Choroid plexus epithelial cell (primary cell): Measurements from ENCODE around the gene OSBPL6.
A peak's percentile ranks its signal among the peaks of the same experiment; 100 is the strongest.

Experiments
- DNase-seq: peaks from one replicate; pipeline ENCODE4 v3.0.0-alpha.2; 2010; ENCODE audit warnings: low read depth
- H3K4me3 ChIP-seq: 2 replicates; pipeline ENCODE4 v1.5.1; 2011; ENCODE audit warnings: low read depth, mild to moderate bottlenecking, control low read depth, low read length, moderate library complexity
- TF ChIP-seq, protein P1 (sequence below): conservative IDR thresholded peaks from 2 replicates; pipeline ENCODE4 v1.5.1; 2011; ENCODE audit warnings: low read depth, mild to moderate bottlenecking, control low read depth, inconsistent platforms, low read length, moderate library complexity

Gene OSBPL6

GRCh38 chr2:178392215-178392614 lies 197.9 kb downstream of the OSBPL6 start:
- TF ChIP-seq, protein P1, sequence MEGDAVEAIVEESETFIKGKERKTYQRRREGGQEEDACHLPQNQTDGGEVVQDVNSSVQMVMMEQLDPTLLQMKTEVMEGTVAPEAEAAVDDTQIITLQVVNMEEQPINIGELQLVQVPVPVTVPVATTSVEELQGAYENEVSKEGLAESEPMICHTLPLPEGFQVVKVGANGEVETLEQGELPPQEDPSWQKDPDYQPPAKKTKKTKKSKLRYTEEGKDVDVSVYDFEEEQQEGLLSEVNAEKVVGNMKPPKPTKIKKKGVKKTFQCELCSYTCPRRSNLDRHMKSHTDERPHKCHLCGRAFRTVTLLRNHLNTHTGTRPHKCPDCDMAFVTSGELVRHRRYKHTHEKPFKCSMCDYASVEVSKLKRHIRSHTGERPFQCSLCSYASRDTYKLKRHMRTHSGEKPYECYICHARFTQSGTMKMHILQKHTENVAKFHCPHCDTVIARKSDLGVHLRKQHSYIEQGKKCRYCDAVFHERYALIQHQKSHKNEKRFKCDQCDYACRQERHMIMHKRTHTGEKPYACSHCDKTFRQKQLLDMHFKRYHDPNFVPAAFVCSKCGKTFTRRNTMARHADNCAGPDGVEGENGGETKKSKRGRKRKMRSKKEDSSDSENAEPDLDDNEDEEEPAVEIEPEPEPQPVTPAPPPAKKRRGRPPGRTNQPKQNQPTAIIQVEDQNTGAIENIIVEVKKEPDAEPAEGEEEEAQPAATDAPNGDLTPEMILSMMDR: no peak
- DNase-seq: peak; percentile 22
- no peak overlapping the region for H3K4me3 ChIP-seq

DNA sequence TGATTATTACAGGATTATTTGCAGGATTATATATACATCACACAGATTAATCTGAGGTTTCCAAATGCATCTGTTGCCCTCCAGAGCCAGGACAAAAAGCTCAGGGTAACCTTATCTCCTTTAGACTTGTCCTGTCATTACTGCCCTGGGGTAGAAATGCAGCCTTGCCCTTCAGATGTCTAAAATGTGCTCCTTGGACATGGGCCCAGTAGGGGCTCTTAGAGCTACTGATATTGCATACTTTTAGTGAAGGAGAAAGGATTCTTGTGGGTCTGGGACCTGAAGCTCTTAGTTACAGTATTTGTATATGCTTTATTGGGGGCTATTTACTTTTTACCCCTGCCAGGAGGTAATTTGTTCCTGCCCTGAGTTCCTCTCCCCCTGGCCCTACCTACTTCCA lies 200.5 kb downstream of the OSBPL6 start:
- TF ChIP-seq, protein P1: no peak
- H3K4me3 ChIP-seq: no peak overlapping the region
- DNase-seq: no peak

- no peak for DNase-seq
- TF ChIP-seq, protein P1: no peak
- no peak overlapping the region for H3K4me3 ChIP-seq
Measured at GRCh38 chr2:178395295-178395694, 201.0 kb downstream of the OSBPL6 start.

- TF ChIP-seq, protein P1: no peak
- DNase-seq: no peak
Measured at GRCh38 chr2:178395941-178396570, 201.7 kb downstream of the OSBPL6 start.

DNA sequence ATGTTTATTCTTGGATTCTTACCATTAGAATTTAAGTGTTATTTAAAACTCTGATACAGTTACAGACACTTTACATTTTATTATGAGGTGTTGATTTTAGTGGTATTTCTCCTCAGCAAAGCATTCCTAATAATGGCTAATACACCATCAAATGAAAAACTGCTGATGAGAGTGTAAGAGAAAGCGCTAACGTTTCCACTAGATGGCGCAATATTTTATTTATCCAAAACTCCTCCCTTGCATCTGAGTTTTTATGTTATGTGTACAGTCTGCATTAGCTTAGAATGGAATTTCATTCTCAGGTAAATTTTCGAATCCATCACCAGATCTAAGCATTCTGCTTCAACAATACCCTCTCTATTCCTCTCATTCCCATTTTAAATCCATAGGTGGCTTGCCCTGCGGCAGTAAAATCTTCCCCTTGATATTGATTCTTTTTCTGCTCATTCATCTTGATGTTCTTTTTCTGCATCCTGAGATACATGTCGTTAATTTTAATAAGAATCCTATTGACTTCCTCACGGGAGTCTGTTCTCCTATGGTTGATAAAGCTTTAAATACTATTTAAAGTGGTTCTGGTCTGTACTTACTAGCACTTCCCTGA lies 202.8 kb downstream of the OSBPL6 start:
- DNase-seq: peak; percentile 71
- TF ChIP-seq, protein P1: peak; percentile 66

More at GRCh38 chr2:178395941-178396570, 201.7 kb downstream of the OSBPL6 start:
- H3K4me3 ChIP-seq: no peak overlapping the region

GRCh38 chr2:178401994-178402437 lies 207.7 kb downstream of the OSBPL6 start:
- DNase-seq: no peak
- H3K4me3 ChIP-seq: no peak overlapping the region
- TF ChIP-seq, protein P1: no peak

More for the DNA sequence above, 202.8 kb downstream of the OSBPL6 start:
- H3K4me3 ChIP-seq: no peak overlapping the region
